ENCODE measurements around the gene MKNK1.

The MKNK1 gene

DNA sequence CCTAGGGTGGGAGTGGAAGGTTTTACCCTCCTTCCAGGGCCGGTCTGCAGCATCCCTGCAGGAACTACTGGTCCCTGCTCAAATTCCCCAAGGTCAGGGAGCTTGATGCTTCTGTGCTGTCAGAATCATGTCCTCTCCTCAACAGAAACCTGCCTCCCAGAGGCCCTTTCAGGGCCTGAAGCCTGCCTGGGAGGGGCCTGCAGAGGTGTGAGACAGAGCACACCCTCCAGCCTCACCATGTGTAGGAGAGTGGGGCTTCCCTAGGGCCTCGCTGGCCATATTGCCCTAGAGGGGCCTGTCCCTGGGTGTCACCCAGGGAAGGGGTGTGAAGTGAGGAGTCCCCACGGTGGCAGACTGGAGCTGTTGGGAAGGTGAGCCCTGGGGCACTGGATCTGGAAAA lies 73.8 kb downstream of the MKNK1 start:
- no peak for DNase-seq (ENCODE audit: low read depth)
- no peak overlapping the region for H3K4me3 ChIP-seq (ENCODE audit: control insufficient read depth, low read depth, low read length)
- TF ChIP-seq CTCF (IDR thresholded peaks at IDR 0.05; ENCODE audit: control insufficient read depth, insufficient read depth, low read depth, low read length, missing control alignments), result no peak

DNA sequence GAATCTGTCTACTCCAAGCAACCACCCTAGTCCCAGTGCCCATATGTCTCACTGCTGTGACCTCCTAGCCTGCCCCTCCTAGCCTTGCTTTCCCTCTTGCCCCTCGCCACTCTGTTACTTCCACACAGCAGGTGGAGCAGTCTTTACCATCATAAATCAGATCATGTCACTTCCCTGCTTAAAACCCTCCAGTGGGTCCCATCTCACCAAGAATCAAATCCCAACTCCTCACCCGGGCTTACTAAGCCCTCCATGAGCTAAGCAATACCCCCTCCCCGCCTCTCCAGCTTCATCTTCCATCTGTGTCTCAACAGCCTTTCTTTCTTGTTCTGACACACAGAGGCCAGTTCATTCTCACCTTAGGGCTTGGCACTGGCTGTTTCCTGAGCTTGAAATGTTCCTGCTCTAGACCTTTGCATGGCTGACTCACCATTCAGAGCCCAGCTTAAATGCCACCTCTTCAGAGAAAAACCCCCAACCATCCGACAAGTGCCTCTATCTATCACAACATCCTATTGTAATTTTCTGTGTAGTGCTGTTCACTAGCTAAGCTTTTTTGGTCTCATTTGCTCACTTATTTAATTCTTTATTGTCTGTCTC lies 74.9 kb downstream of the MKNK1 start:
- TF ChIP-seq CTCF (IDR thresholded peaks at IDR 0.05; ENCODE audit: control insufficient read depth, insufficient read depth, low read depth, low read length, missing control alignments), result no peak
- H3K4me3 ChIP-seq (ENCODE audit: control insufficient read depth, low read depth, low read length), result no peak overlapping the region
- no peak for DNase-seq (ENCODE audit: low read depth)

DNA sequence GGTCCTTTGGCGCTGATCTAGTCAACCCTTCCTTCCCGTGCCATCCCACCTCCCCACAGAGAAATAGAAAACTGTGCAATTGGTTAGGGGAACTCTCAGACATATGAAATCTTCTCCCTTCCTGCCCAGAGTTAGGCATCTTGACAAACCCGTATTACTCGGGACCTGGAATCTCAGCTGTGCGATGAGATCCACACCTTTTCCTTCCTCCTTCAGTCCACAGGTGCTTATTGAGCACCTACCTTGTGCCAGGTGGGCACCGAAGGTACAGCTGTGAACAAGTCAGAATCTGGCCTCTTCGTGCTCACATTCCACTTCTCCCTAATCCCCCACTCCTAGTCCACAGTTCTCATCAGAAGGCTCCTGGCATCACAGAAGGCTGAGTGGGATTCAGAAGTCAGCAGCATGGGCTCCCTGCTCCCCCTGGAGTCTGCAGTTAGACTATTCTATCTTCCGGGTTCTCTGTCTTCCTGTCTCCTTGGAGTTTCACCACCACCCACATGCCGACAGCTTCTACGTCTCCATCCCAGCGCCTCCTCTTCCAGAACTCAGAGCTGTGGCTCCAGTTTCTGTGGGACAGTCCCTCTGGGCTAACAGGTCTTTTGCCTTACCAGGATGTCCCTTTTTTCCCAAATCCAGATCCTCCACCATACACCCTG lies 75.6 kb downstream of the MKNK1 start:
- no peak overlapping the region for H3K4me3 ChIP-seq (ENCODE audit: control insufficient read depth, low read depth, low read length)
- DNase-seq (ENCODE audit: low read depth), result no peak
- TF ChIP-seq CTCF (IDR thresholded peaks at IDR 0.05; ENCODE audit: control insufficient read depth, insufficient read depth, low read depth, low read length, missing control alignments), result peak; percentile 41

GRCh38 chr1:46527474-46528296 lies 76.4 kb downstream of the MKNK1 start:
- DNase-seq (ENCODE audit: low read depth), result no peak
- H3K4me3 ChIP-seq (ENCODE audit: control insufficient read depth, low read depth, low read length), result no peak overlapping the region
- TF ChIP-seq CTCF (IDR thresholded peaks at IDR 0.05; ENCODE audit: control insufficient read depth, insufficient read depth, low read depth, low read length, missing control alignments), result peak; percentile 99

DNA sequence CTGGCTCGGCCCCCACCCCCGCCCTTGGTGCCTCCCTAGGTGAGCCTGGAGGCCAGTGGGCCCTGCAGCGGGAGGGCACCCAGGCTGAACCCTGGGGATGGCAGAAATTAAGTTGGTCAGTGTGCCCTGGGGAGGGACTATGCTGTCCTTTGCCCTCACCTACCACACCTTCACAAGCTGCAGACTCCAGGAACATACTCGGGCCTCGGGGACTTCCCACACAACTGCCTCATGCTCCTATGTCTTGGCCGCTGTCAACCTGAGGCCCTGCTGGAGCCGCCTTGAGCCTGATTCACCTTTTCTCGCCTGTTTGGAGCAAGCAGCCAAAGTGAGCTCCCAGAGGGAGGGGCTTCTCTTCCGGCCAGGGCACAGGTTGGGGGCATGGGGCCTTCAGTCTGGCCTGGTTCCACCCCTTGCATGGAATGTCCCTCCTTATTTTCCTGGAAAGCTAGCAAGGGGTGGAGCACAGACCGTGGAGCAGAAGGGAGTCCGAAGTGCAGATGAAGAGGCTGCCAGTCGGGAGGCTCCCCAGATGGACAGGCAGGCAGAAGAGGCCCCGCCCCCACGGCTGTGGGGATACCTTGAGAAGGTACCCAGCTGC lies 77.3 kb downstream of the MKNK1 start:
- no peak overlapping the region for H3K4me3 ChIP-seq (ENCODE audit: control insufficient read depth, low read depth, low read length)
- TF ChIP-seq CTCF (IDR thresholded peaks at IDR 0.05; ENCODE audit: control insufficient read depth, insufficient read depth, low read depth, low read length, missing control alignments), result no peak
- no peak for DNase-seq (ENCODE audit: low read depth)

GRCh38 chr1:46526013-46526690 lies 77.9 kb downstream of the MKNK1 start:
- TF ChIP-seq CTCF (IDR thresholded peaks at IDR 0.05; ENCODE audit: control insufficient read depth, insufficient read depth, low read depth, low read length, missing control alignments), result no peak
- no peak overlapping the region for H3K4me3 ChIP-seq (ENCODE audit: control insufficient read depth, low read depth, low read length)
- no peak for DNase-seq (ENCODE audit: low read depth)

Measured in AG09309 (cell line).